Medulla oblongata (tissue), 1 donor: ENCODE measurements around the gene COX5A.

Experiments
- DNase-seq: peaks from one replicate; pipeline ENCODE4 v3.0.0-alpha.2; 2015; ENCODE audit errors: extremely low spot score

The COX5A gene

GRCh38 chr15:74937590-74938371, at the start of gene COX5A:
COX5A (minus strand) TSS chr15:74938073; CDS start chr15:74938014, 59 bp downstream.
- DNase-seq: peak; percentile 97

- no peak for DNase-seq
Observed at GRCh38 chr15:74983725-74984231, 45.9 kb upstream of the COX5A start.

GRCh38 chr15:74982183-74982582, 44.3 kb upstream of the COX5A start:
- no peak for DNase-seq

GRCh38 chr15:74978503-74978902, 40.6 kb upstream of the COX5A start:
- peak; percentile 58 for DNase-seq

GRCh38 chr15:74978077-74978476, 40.2 kb upstream of the COX5A start:
- no peak for DNase-seq

- no peak for DNase-seq
Observed at GRCh38 chr15:74977599-74977998, 39.7 kb upstream of the COX5A start.

GRCh38 chr15:74976159-74976558, 38.3 kb upstream of the COX5A start:
- DNase-seq: no peak

- no peak for DNase-seq
Observed at GRCh38 chr15:74967670-74968069, 29.8 kb upstream of the COX5A start.

GRCh38 chr15:74964794-74965193, 26.9 kb upstream of the COX5A start:
- no peak for DNase-seq

GRCh38 chr15:74963213-74963612, 25.3 kb upstream of the COX5A start:
- no peak for DNase-seq

GRCh38 chr15:74962671-74963070, 24.8 kb upstream of the COX5A start:
- DNase-seq: no peak

GRCh38 chr15:74962219-74962618, 24.3 kb upstream of the COX5A start:
- DNase-seq: no peak

GRCh38 chr15:74961616-74962015, 23.7 kb upstream of the COX5A start:
- DNase-seq: no peak

GRCh38 chr15:74960995-74961588, 23.2 kb upstream of the COX5A start:
- DNase-seq: no peak

- no peak for DNase-seq
Observed at GRCh38 chr15:74960286-74960685, 22.4 kb upstream of the COX5A start.

- no peak for DNase-seq
Observed at GRCh38 chr15:74959586-74959939, 21.7 kb upstream of the COX5A start.

GRCh38 chr15:74958908-74959585, 21.2 kb upstream of the COX5A start:
- DNase-seq: no peak

- DNase-seq: no peak
Observed at GRCh38 chr15:74958320-74958907, 20.5 kb upstream of the COX5A start.

GRCh38 chr15:74957476-74958035, 19.7 kb upstream of the COX5A start:
- no peak for DNase-seq

- peak; percentile 80 for DNase-seq
Observed at GRCh38 chr15:74956648-74957475, 19.0 kb upstream of the COX5A start, which contains the start of gene RPP25. RPP25 (minus strand) TSS chr15:74956772; CDS start chr15:74956583, 189 bp downstream.
